GM10847 (cell line): ENCODE results near the gene ZNF573.

ENCODE experiments used
- POLR2A ChIP-seq: IDR thresholded peaks from 2 replicates; pipeline ENCODE4 v1.6.1; 2011; ENCODE audit not compliant: insufficient read length; ENCODE audit errors: extremely low read depth

Gene ZNF573

DNA sequence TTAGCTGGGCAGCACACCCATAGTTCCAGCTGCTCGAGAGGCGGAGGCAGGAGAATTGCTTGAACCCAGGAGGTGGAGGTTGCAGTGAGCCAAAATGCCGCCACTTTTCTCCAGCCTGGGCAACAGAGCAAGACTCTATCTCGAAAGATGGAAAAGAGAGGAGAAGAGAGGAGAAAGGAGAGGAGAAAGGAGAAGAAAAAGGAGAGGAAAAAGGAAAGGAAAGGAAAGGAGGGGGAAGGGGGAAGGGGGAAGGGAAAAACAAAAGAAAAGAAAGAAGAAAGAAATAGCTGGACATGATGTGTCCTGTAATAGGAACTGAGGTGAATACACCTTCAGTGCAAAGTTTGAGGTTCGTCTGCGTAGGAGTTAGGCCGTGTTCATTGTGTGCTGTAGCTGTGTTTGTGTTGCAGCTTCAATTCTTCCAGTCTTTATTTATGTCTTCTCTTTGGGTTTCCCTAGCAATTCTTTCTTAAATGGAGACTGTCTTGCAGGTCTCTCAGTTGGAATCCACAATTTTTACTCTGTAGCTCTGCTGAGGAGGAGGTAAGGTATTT is 73.3 kb downstream of the ZNF573 start:
- TF ChIP-seq POLR2A: no peak

DNA sequence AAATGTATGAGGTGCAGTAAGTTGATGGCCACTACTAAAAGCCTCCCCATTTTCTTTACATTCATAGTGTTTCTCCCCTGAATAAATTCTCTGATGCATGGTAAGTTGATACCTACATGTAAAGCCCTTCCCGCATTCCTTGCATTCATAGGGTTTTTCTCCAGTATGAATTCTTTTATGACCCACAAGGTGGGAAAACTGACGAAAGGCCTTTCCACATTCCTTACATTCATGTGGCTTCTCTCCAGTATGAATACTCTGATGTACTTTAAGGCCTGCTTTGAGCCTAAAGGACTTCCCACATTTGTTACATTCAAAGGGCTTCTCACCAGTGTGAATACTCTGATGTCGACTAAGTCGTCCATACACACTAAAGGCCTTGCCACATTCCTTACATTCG is 80.3 kb downstream of the ZNF573 start:
- no peak for TF ChIP-seq POLR2A

DNA sequence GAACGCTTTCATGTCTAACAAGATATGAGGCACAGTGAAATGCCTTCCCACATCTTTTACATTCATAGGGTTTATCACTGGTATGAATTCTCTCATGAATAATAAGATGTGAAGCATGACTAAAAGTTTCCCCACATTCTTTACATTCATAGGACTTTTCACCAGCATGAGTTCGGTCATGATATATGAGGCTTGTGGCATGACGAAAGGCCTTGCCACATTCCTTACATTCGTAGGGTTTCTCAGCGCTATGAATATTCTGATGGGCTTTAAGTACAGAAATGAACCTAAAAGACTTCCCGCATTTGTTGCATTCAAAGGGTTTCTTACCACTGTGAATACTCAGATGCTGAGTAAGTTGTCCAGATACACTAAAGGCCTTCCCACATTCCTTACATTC is 81.2 kb downstream of the ZNF573 start:
- no peak for TF ChIP-seq POLR2A

DNA sequence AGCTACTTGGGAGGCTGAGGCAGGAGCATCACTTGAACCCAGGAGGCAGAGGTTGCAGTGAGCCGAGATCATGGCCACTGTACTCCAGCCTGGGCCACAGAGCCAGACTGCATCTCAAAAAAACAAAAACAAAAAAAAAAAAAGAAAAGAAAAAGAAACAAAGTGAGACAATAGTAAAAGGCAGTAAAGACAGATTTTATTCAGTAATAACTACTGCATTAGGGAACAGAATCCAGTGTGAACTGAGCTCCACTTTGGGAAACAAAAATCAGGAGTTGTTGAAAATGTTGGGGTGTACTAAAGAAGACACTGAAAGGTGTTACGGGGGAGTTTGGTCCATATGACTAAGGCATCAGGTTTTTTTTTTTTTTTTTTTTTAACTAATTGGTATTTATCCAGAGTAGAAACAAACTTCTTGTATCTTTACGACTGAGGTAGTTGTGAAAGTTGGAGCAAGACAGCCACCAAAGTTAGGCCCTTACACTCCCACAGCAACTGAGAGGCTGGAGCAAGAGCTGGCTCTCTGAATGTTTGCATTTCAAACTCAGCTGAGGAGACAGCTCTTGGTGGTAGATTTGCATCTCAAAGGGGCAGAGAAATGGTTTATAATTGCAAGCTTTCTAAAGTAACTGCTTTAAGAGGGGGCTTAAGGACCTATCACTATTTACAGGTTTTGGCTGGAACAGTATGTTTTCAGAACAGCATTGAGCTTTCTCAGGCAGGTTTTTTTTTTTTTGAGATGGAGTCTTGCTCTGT is 84.1 kb downstream of the ZNF573 start:
- TF ChIP-seq POLR2A: no peak

DNA sequence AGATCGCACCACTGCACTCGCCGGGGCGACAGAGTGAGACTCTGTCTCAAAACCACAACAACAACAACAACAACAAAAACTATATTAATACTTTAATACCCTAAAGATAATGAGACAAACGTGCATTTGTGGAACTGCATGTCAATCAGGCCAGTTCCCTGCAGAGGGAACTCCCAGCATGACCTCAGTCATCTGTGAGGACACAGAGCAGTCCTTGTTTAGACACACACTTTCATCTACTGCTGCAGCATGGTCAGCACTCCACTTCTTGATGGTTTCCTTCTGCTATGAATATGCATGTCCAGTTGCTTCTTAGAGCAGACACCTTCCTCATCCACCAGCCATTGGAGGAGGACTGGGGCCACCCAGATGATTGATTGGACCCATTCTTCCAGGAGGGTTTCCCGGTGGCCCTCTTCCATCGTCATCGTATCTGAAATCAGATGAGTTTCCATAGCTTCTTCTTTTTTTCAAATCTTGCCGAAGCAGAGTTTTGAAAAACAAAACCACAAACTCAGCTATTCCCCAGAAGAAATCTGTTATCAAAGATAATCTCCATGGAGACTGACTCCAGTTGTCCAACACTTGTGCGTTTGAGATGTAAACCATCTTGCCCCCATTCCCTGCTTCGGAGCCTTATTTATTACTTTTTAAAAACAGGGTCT is 86.3 kb downstream of the ZNF573 start:
- no peak for TF ChIP-seq POLR2A

DNA sequence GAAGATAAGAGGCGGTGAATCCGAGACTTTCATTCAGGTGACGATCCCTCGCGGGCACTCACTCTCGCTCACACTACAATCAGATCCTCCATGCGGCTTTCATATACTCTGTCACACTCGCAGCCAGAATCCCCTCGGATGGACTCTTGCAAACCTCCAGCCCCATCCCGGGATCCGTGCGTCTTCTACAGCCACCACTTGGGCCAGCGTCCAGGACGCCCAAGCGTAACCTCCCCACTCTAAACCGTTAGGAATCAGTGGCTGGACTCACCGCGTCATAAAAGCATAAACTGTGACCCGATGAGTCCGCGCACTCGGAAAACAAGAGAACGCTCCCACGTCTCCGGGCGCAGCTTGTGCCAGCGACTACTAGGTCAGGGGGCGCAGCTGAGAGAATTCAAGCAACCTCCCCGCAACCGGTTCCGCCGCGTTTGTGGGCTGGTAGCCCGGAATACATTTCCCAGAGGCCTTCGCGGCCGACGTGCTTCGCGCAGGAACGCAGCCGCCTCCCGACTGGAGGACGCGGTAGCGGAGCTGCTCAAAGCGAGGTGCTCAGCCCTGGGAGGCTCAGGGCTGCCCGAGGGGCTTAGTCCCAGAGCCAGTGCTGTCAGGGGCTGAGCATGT is 87.4 kb downstream of the ZNF573 start:
- TF ChIP-seq POLR2A: no peak
